ENCODE results near the gene GPRASP1. TPM values are rescaled to one million over a fixed set of nuclear protein-coding genes. Genes with fewer than 3 reads are reported as not detected.
"Not testable (repeated sequence)": the region's sequence is repeated elsewhere in the genome, so short reads cannot be mapped to it uniquely, and the experiment has no call there.

GPRASP1 gene
- total RNA-seq, 2 experiments from 2014 or later, result 1.6 TPM

- H3K27ac Mint-ChIP-seq; CTCF ChIA-PET; H3K4me1 Mint-ChIP-seq; H3K36me3 Mint-ChIP-seq (ENCODE audit: low read depth); H3K4me3 Mint-ChIP-seq; POLR2A ChIA-PET; DNase-seq; H3K27me3 Mint-ChIP-seq: not testable (repeated sequence)
- peaks cover 11% of the 10 kb centered on the region for H3K9me3 Mint-ChIP-seq
Measured at GRCh38 chrX:102667034-102667433, 15.8 kb downstream of the GPRASP1 start.

GRCh38 chrX:102669526-102669925, 18.2 kb downstream of the GPRASP1 start:
- H3K4me3 Mint-ChIP-seq, result no peak overlapping the region
- DNase-seq, result no peak
- H3K9me3 Mint-ChIP-seq, result peaks cover 11% of the 10 kb centered on the region
- ChIA-PET POLR2A (no interaction called here), CTCF (no interaction called here)
- H3K36me3 Mint-ChIP-seq (ENCODE audit: low read depth), result peaks cover 7% of the 10 kb centered on the region
- H3K4me1 Mint-ChIP-seq, result no peaks in the 10 kb centered on the region
- no peaks in the 10 kb centered on the region for H3K27me3 Mint-ChIP-seq
- no peak overlapping the region for H3K27ac Mint-ChIP-seq

- no peaks in the 10 kb centered on the region for H3K9me3 Mint-ChIP-seq
- no peaks in the 10 kb centered on the region for H3K4me1 Mint-ChIP-seq
- no peak for DNase-seq
- H3K27ac Mint-ChIP-seq, result no peak overlapping the region
- no peak overlapping the region for H3K4me3 Mint-ChIP-seq
- no peaks in the 10 kb centered on the region for H3K27me3 Mint-ChIP-seq
- POLR2A ChIA-PET, result no interaction called here
- peaks cover 6% of the 10 kb centered on the region for H3K36me3 Mint-ChIP-seq (ENCODE audit: low read depth)
- CTCF ChIA-PET, result no interaction called here
Measured at GRCh38 chrX:102672856-102673255, 21.6 kb downstream of the GPRASP1 start.

- POLR2A ChIA-PET, H3K27ac Mint-ChIP-seq, DNase-seq: not testable (repeated sequence)
Measured at GRCh38 chrX:102677479-102677878, 26.2 kb downstream of the GPRASP1 start.

GRCh38 chrX:102684772-102685520, 33.7 kb downstream of the GPRASP1 start:
- Mint-ChIP-seq H3K4me3 (no peak overlapping the region), H3K4me1 (no peaks in the 10 kb centered on the region), H3K27me3 (no peaks in the 10 kb centered on the region), H3K36me3 (ENCODE audit: low read depth) (no peaks in the 10 kb centered on the region), H3K9me3 (peaks cover 2% of the 10 kb centered on the region), H3K27ac (no peak overlapping the region)
- POLR2A ChIA-PET, result no interaction called here
- DNase-seq, result no peak
- CTCF ChIA-PET, result no interaction called here

More at GRCh38 chrX:102677479-102677878, 26.2 kb downstream of the GPRASP1 start:
- H3K36me3 Mint-ChIP-seq (ENCODE audit: low read depth); H3K4me1 Mint-ChIP-seq; CTCF ChIA-PET; H3K27me3 Mint-ChIP-seq; H3K4me3 Mint-ChIP-seq; H3K9me3 Mint-ChIP-seq: not testable (repeated sequence)

GRCh38 chrX:102694749-102695148, 43.5 kb downstream of the GPRASP1 start:
- H3K4me1 Mint-ChIP-seq, result no peaks in the 10 kb centered on the region
- H3K9me3 Mint-ChIP-seq, result no peaks in the 10 kb centered on the region
- no peak overlapping the region for H3K27ac Mint-ChIP-seq
- ChIA-PET POLR2A (no interaction called here), CTCF (no interaction called here)
- no peak for DNase-seq
- H3K4me3 Mint-ChIP-seq, result no peak overlapping the region
- H3K27me3 Mint-ChIP-seq, result no peaks in the 10 kb centered on the region
- no peaks in the 10 kb centered on the region for H3K36me3 Mint-ChIP-seq (ENCODE audit: low read depth)

GRCh38 chrX:102696306-102696705, 45.0 kb downstream of the GPRASP1 start:
- no peak for DNase-seq
- Mint-ChIP-seq H3K27ac (no peak overlapping the region), H3K4me1 (no peaks in the 10 kb centered on the region), H3K9me3 (no peaks in the 10 kb centered on the region), H3K4me3 (no peak overlapping the region), H3K36me3 (ENCODE audit: low read depth) (no peaks in the 10 kb centered on the region), H3K27me3 (no peaks in the 10 kb centered on the region)
- ChIA-PET POLR2A (no interaction called here), CTCF (no interaction called here)

GRCh38 chrX:102697494-102697893, 46.2 kb downstream of the GPRASP1 start:
- H3K4me1 Mint-ChIP-seq, result no peaks in the 10 kb centered on the region
- H3K27me3 Mint-ChIP-seq, result no peaks in the 10 kb centered on the region
- no peak overlapping the region for H3K4me3 Mint-ChIP-seq
- no peak overlapping the region for H3K27ac Mint-ChIP-seq
- ChIA-PET CTCF (no interaction called here), POLR2A (no interaction called here)
- no peaks in the 10 kb centered on the region for H3K9me3 Mint-ChIP-seq
- DNase-seq, result no peak
- H3K36me3 Mint-ChIP-seq (ENCODE audit: low read depth), result no peaks in the 10 kb centered on the region

Other genes with a start within 250 kb of the GPRASP1 start
- not detected for gene NXF2B, start 211.5 kb upstream of the GPRASP1 start, total RNA-seq
- not detected for gene TCP11X2, start 179.7 kb upstream of the GPRASP1 start, total RNA-seq
- gene TMSB15A, start 134.7 kb upstream of the GPRASP1 start, total RNA-seq, result under 1 TPM in 1 of 2 experiments, not detected in 1; 0.45 TPM
- gene ARMCX5, start 52.0 kb upstream of the GPRASP1 start, total RNA-seq, result 1 to 10 TPM; 5.3 TPM
- under 1 TPM; 0.23 TPM for gene GPRASP2, start 61.0 kb downstream of the GPRASP1 start, total RNA-seq
- 1 to 10 TPM; 1.6 to 2.0 TPM for gene GPRASP3, start 69.3 kb downstream of the GPRASP1 start, total RNA-seq

Measured in activated CD4-positive, alpha-beta memory T cell treated with anti-CD3 and anti-CD28 coated beads, Interleukin-2, amount 10 ng/mL, durations not matched to agents 7 days and 5 days (primary cell).